IMR-90 (cell line): Measurements from ENCODE around the gene OPA3. TPM values are rescaled to one million over a fixed set of nuclear protein-coding genes. Genes with fewer than 3 reads are reported as not detected.

ENCODE experiments used
- ATAC-seq: fragments of 200-7000 bp; cut with Tn5 transposase; 2 replicates; pipeline ENCODE4 v1.9.1; 2020; ENCODE audit warnings: low read depth, mild to moderate bottlenecking, moderate library complexity
- BruUV-seq: library from RNA; stranded (reverse); fragments of 400-500 nt; replicated peaks from 2 replicates; lab custom pipeline; 2021; lab: Mats Ljungman, UMichigan
- CTCF ChIA-PET: fragments of 300-600 bp; formaldehyde crosslinking; extraction: SDS; loops from one replicate; lab custom pipeline; 2021; ENCODE audit warnings: antibody characterized with exemption; lab: Yijun Ruan, JAX
- POLR2A ChIA-PET: fragments of 300-600 bp; sonication (Branson Sonifier 250); formaldehyde crosslinking; loops from one replicate; lab custom pipeline; 2022; ENCODE audit warnings: antibody characterized with exemption; ENCODE audit not compliant: unreplicated experiment; lab: Charles Lee
- DNase-seq: peaks from one replicate; pipeline ENCODE4 v3.0.0; 2013
- H2AFZ ChIP-seq: replicated peaks from 2 replicates; pipeline ENCODE3; 2013; ENCODE audit warnings: low read length, mild to moderate bottlenecking; ENCODE audit not compliant: poor library complexity
- H2AK5ac ChIP-seq: 2 replicates; pipeline ENCODE4 v1.6.1; 2013; ENCODE audit warnings: low read depth, low read length, inconsistent platforms
- H2AK9ac ChIP-seq: replicated peaks from 2 replicates; pipeline ENCODE3; 2013; ENCODE audit warnings: mild to moderate bottlenecking, low read depth, low read length, moderate library complexity; ENCODE audit not compliant: poor library complexity
- H2BK120ac ChIP-seq: 2 replicates; pipeline ENCODE4 v1.6.1; 2013; ENCODE audit warnings: low read depth, low read length, inconsistent platforms
- H2BK15ac ChIP-seq: 3 replicates; pipeline ENCODE4 v1.6.1; 2013; ENCODE audit warnings: low read depth, low read length, inconsistent platforms
- H2BK20ac ChIP-seq: 2 replicates; pipeline ENCODE4 v1.6.1; 2013; ENCODE audit warnings: low read depth, mild to moderate bottlenecking, inconsistent platforms, low read length, moderate library complexity
- H2BK5ac ChIP-seq: 2 replicates; pipeline ENCODE4 v1.6.1; 2013; ENCODE audit warnings: mild to moderate bottlenecking, low read depth, low read length, inconsistent platforms; ENCODE audit not compliant: poor library complexity, severe bottlenecking
- H3K14ac ChIP-seq: replicated peaks from 2 replicates; pipeline ENCODE4 v1.6.1; 2013; ENCODE audit warnings: low read depth, low read length, inconsistent platforms
- H3K18ac ChIP-seq: 2 replicates; pipeline ENCODE4 v1.6.1; 2013; ENCODE audit warnings: low read depth, low read length, control low read depth
- H3K23ac ChIP-seq: 2 replicates; pipeline ENCODE4 v1.6.1; 2013; ENCODE audit warnings: low read depth, low read length, inconsistent platforms
- H3K27ac ChIP-seq: 2 replicates; pipeline ENCODE4 v1.5.1; 2013; ENCODE audit warnings: mild to moderate bottlenecking, control low read depth, low read length; ENCODE audit not compliant: insufficient read depth
- H3K27me3 ChIP-seq: 2 replicates; pipeline ENCODE4 v1.6.1; 2013; ENCODE audit warnings: low read length; ENCODE audit not compliant: control insufficient read depth, insufficient read depth
- H3K36me3 ChIP-seq: 2 replicates; pipeline ENCODE4 v1.6.1; 2013; ENCODE audit warnings: low read length, mixed read lengths; ENCODE audit not compliant: control insufficient read depth, insufficient read depth
- H3K4ac ChIP-seq: 2 replicates; pipeline ENCODE4 v1.6.1; 2013; ENCODE audit warnings: low read depth, low read length, inconsistent platforms
- H3K4me1 ChIP-seq: 2 replicates; pipeline ENCODE4 v1.6.1; 2013; ENCODE audit warnings: low read length, mixed read lengths; ENCODE audit not compliant: control insufficient read depth, insufficient read depth
- H3K4me2 ChIP-seq: 2 replicates; pipeline ENCODE4 v1.6.1; 2013; ENCODE audit warnings: low read depth, mild to moderate bottlenecking, control low read depth, low read length, moderate library complexity
- H3K4me3 ChIP-seq: 2 replicates; pipeline ENCODE4 v1.5.1; 2013; ENCODE audit warnings: low read depth, mild to moderate bottlenecking, control low read depth, low read length, moderate library complexity; ENCODE audit not compliant: insufficient read depth
- H3K56ac ChIP-seq: 2 replicates; pipeline ENCODE4 v1.6.1; 2013; ENCODE audit warnings: low read length, inconsistent platforms; ENCODE audit not compliant: insufficient read depth; ENCODE audit errors: extremely low read depth
- H3K79me1 ChIP-seq, 2 experiments: 2 replicates each; pipeline ENCODE4 v1.6.1; 2013; ENCODE audit warnings: low read length in 2 of 2, inconsistent platforms in 1 of 2, low read depth in 1 of 2
- H3K9ac ChIP-seq: 2 replicates; pipeline ENCODE4 v1.6.1; 2013; ENCODE audit warnings: low read depth, low read length, control low read depth
- H3K9me1 ChIP-seq: 2 replicates; pipeline ENCODE4 v1.6.1; 2013; ENCODE audit warnings: low read length, inconsistent platforms; ENCODE audit not compliant: insufficient read depth
- H3K9me3 ChIP-seq: 2 replicates; pipeline ENCODE4 v1.6.1; 2013; ENCODE audit warnings: low read length; ENCODE audit not compliant: control insufficient read depth, insufficient read depth
- H4K20me1 ChIP-seq: 2 replicates; pipeline ENCODE4 v1.6.1; 2013; ENCODE audit warnings: low read length, inconsistent platforms; ENCODE audit not compliant: insufficient read depth
- H4K5ac ChIP-seq: 2 replicates; pipeline ENCODE4 v1.6.1; 2013; ENCODE audit warnings: mild to moderate bottlenecking, low read depth, low read length, control low read depth
- H4K8ac ChIP-seq, 2 experiments: 2 replicates each; pipeline ENCODE4 v1.6.1; 2013; ENCODE audit warnings: low read depth in 2 of 2, low read length in 2 of 2, control low read depth in 1 of 2, inconsistent platforms in 1 of 2
- H4K91ac ChIP-seq: 2 replicates; pipeline ENCODE4 v1.6.1; 2013; ENCODE audit warnings: low read depth, low read length, inconsistent platforms; ENCODE audit not compliant: insufficient read depth
- CEBPB ChIP-seq: IDR thresholded peaks from 2 replicates; pipeline ENCODE4 v1.6.1; 2012; ENCODE audit warnings: low read depth, low read length, improper control_type of control experiment
- FOS ChIP-seq: fragments of 150-350 bp; IDR thresholded peaks from 2 replicates; pipeline ENCODE4 v1.6.1; 2016; ENCODE audit warnings: low read depth, low read length
- MAZ ChIP-seq: IDR thresholded peaks from 2 replicates; pipeline ENCODE4 v1.6.1; 2012; ENCODE audit warnings: low read depth, mild to moderate bottlenecking, low read length, improper control_type of control experiment, moderate library complexity, borderline replicate concordance
- RAD21 ChIP-seq: IDR thresholded peaks from 2 replicates; pipeline ENCODE4 v1.6.1; 2012; ENCODE audit warnings: low read length, improper control_type of control experiment
- RCOR1 ChIP-seq: IDR thresholded peaks from 2 replicates; pipeline ENCODE4 v1.6.1; 2012; ENCODE audit warnings: mild to moderate bottlenecking, low read length, improper control_type of control experiment; ENCODE audit not compliant: insufficient replicate concordance
- WGBS, 2 experiments: methylation state at CpG; one replicate each; pipeline versions ENCODE4 v1.1.5 to v1.1.7; 2013; ENCODE audit warnings: missing lambda C conversion rate in 2 of 2; ENCODE audit not compliant: insufficient read length in 1 of 2; ENCODE audit errors: extremely low coverage in 2 of 2; 5-methylcytosine and 5-hydroxymethylcytosine counted together
- dilution Hi-C: fragments of 300-500 bp; cut with HindIII; formaldehyde crosslinking; loops from one replicate; pipeline ENCODE4 v1.14.3; 2018; ENCODE audit warnings: low sequenced_read_pairs; ENCODE audit not compliant: unreplicated experiment
- in situ Hi-C: fragments of 300-500 bp; cut with MboI; formaldehyde crosslinking; loops from 3 replicates; pipeline ENCODE4 v1.14.3; 2019; ENCODE audit warnings: low sequenced_read_pairs, inconsistent platforms, mixed read lengths
- intact Hi-C: fragments of 100-400 bp; cut with micrococcal nuclease; formaldehyde crosslinking; loops from 2 replicates; pipeline ENCODE4 v1.10.0; 2022
- polyA plus RNA-seq, 3 experiments: library from polyadenylated mRNA; depleted of rRNA; stranded (reverse); fragments of >200 nt; gene quantifications; 2 replicates each; pipeline ENCODE4 v1.2.3, GENCODE V29; 2012; ENCODE audit warnings: low replicate concordance in 1 of 3
- total RNA-seq: library from RNA; depleted of rRNA; stranded (reverse); fragments of >200 nt; gene quantifications from 2 replicates; pipeline ENCODE4 v1.2.3, GENCODE V29; 2012

The OPA3 gene
- total and polyA plus RNA-seq, 2 of the 4 experiments (the other 2 are of a cell fraction) = 5.2 to 9.6 TPM

GRCh38 chr19:45591638-45592005 is 7.0 kb upstream of the OPA3 start:
- H3K27me3 ChIP-seq = peaks cover 10% of the 10 kb centered on the region
- H2BK15ac ChIP-seq = no peak overlapping the region
- no TSS peak for BruUV-seq
- ATAC-seq (no peak), DNase-seq (no peak)
- ChIA-PET CTCF (no interaction called here), POLR2A (no interaction called here)
- no peaks in the 10 kb centered on the region for H4K20me1 ChIP-seq
- H3K56ac ChIP-seq = no peak overlapping the region
- in situ Hi-C loops (no loop called here), dilution Hi-C loops (no loop called here), intact Hi-C loops (no loop called here)
- no peak overlapping the region for H3K23ac ChIP-seq
- no peak overlapping the region for H2AFZ ChIP-seq
- no peak overlapping the region for H3K18ac ChIP-seq
- no peak overlapping the region for H4K8ac ChIP-seq
- no peak overlapping the region for H2AK9ac ChIP-seq
- no peaks in the 10 kb centered on the region for H3K4me1 ChIP-seq
- no peak overlapping the region for H4K91ac ChIP-seq
- H2BK5ac ChIP-seq = no peak overlapping the region
- no peak overlapping the region for H3K27ac ChIP-seq
- no peaks in the 10 kb centered on the region for H3K9me3 ChIP-seq
- no peak overlapping the region for H3K4ac ChIP-seq
- H3K36me3 ChIP-seq = no peaks in the 10 kb centered on the region
- no peak overlapping the region for H4K5ac ChIP-seq
- H2AK5ac ChIP-seq = no peak overlapping the region
- TF ChIP-seq MAZ (no peak), CEBPB (no peak), RAD21 (no peak), RCOR1 (no peak), FOS (no peak)
- no peaks in the 10 kb centered on the region for H3K79me1 ChIP-seq
- H2BK120ac ChIP-seq = no peak overlapping the region
- H3K4me2 ChIP-seq = no peak overlapping the region
- no peaks in the 10 kb centered on the region for H3K9me1 ChIP-seq
- no peak overlapping the region for H2BK20ac ChIP-seq
- WGBS, 2 experiments = 90% methylated on average over 10 of the region's 21 CpGs; no CpG with 5 or more reads in 1 of the 2 experiments
- H3K9ac ChIP-seq = no peak overlapping the region
- no peak overlapping the region for H3K14ac ChIP-seq
- H3K4me3 ChIP-seq = no peak overlapping the region
